GM12878 (cell line): ENCODE data around the gene DICER1. TPM values are rescaled to one million over a fixed set of nuclear protein-coding genes. Genes with fewer than 3 reads are reported as not detected.

Experiments used
- ATAC-seq: fragments of 200-7000 bp; cut with Tn5 transposase; 3 replicates; pipeline ENCODE4 v1.9.1; 2020; ENCODE audit warnings: mild to moderate bottlenecking, moderate library complexity
- BruUV-seq: library from RNA; stranded (reverse); fragments of 400-500 nt; replicated peaks from 2 replicates; lab custom pipeline; 2021; lab: Mats Ljungman, UMichigan
- CTCF ChIA-PET: fragments of 300-600 bp; sonication (Branson Sonifier 250); formaldehyde crosslinking; extraction: SDS; loops from one replicate; lab custom pipeline; 2021; ENCODE audit warnings: inconsistent platforms; lab: Yijun Ruan, JAX
- POLR2A ChIA-PET: fragments of 350-600 bp; formaldehyde crosslinking; extraction: SDS; loops from one replicate; lab custom pipeline; 2021; ENCODE audit warnings: inconsistent platforms; lab: Charles Lee
- RAD21 ChIA-PET: fragments of 300-600 bp; sonication (Branson Sonifier 250); formaldehyde crosslinking; loops from one replicate; lab custom pipeline; 2023; ENCODE audit warnings: antibody characterized with exemption; ENCODE audit not compliant: unreplicated experiment; lab: Charles Lee
- SMC1A ChIA-PET: fragments of 300-600 bp; sonication (Branson Sonifier 250); formaldehyde crosslinking; loops from one replicate; lab custom pipeline; 2023; ENCODE audit not compliant: unreplicated experiment, uncharacterized antibody; lab: Charles Lee
- DNase-seq: peaks from one replicate; pipeline ENCODE4 v3.0.0-alpha.2; 2011; ENCODE audit warnings: low read depth, low spot score
- FAIRE-seq: peaks from 3 replicates; lab custom pipeline; 2011; peaks lifted over from hg19 to GRCh38; lab: Jason Lieb, UNC
- H2AFZ ChIP-seq: 2 replicates; pipeline ENCODE4 v1.6.0; 2011; ENCODE audit warnings: low read depth, low read length, control low read depth; ENCODE audit not compliant: control insufficient read depth
- H3K27ac ChIP-seq: 2 replicates; pipeline ENCODE4 v1.5.1; 2011; ENCODE audit warnings: control low read depth; ENCODE audit not compliant: control insufficient read depth, insufficient read depth
- H3K27me3 ChIP-seq, 2 experiments: replicated peaks in 1 of 2; 2 replicates each; pipeline versions ENCODE4 v1.6.0 to v1.6.1; 2011; ENCODE audit warnings: low read length in 1 of 2; ENCODE audit not compliant: control insufficient read depth in 2 of 2, insufficient read depth in 2 of 2
- H3K36me3 ChIP-seq, 2 experiments: 2 replicates each; pipeline ENCODE4 v1.5.1; 2011; ENCODE audit warnings: low read length in 1 of 2; ENCODE audit not compliant: control insufficient read depth in 2 of 2, insufficient read depth in 2 of 2
- H3K4me1 ChIP-seq: 2 replicates; pipeline ENCODE4 v1.6.1; 2011; ENCODE audit warnings: mild to moderate bottlenecking, low read length, moderate library complexity, mixed read lengths; ENCODE audit not compliant: control insufficient read depth, insufficient read depth
- H3K4me2 ChIP-seq: 2 replicates; pipeline ENCODE4 v1.6.0; 2011; ENCODE audit warnings: control low read depth; ENCODE audit not compliant: control insufficient read depth, insufficient read depth
- H3K4me3 ChIP-seq: fragments of 200-600 bp; sonication (generic); 2 replicates; pipeline ENCODE4 v1.5.1; 2016
- H3K79me2 ChIP-seq: 2 replicates; pipeline ENCODE4 v1.6.0; 2011; ENCODE audit warnings: low read length; ENCODE audit not compliant: control insufficient read depth, insufficient read depth
- H3K9ac ChIP-seq: 2 replicates; pipeline ENCODE4 v1.8.0; 2011; ENCODE audit warnings: low read length, control low read depth, mixed read lengths; ENCODE audit not compliant: control insufficient read depth, insufficient read depth
- H3K9me3 ChIP-seq: replicated peaks from 3 replicates; pipeline ENCODE4 v1.5.1; 2011; ENCODE audit warnings: mild to moderate bottlenecking, low read length; ENCODE audit not compliant: control insufficient read depth, insufficient read depth
- H4K20me1 ChIP-seq: 2 replicates; pipeline ENCODE4 v1.6.0; 2011; ENCODE audit not compliant: control insufficient read depth, insufficient read depth
- KDM1A ChIP-seq: fragments of 200-600 bp; sonication (generic); IDR thresholded peaks from 2 replicates; pipeline ENCODE4 v1.6.1; 2016; ENCODE audit warnings: borderline replicate concordance
- LARP7 ChIP-seq: fragments of 450-650 bp; IDR thresholded peaks from 2 replicates; pipeline ENCODE4 v1.6.1; 2017; ENCODE audit warnings: mild to moderate bottlenecking
- PRDM15 ChIP-seq: fragments of 450-650 bp; formaldehyde crosslinking; IDR thresholded peaks from 2 replicates; pipeline ENCODE4 v1.4.0; 2020; ENCODE audit warnings: mild to moderate bottlenecking, moderate library complexity
- YBX1 ChIP-seq: fragments of 450-650 bp; IDR thresholded peaks from 2 replicates; pipeline ENCODE4 v1.6.1; 2016; ENCODE audit warnings: antibody characterized with exemption
- WGBS: methylation state at CpG from one replicate; pipeline ENCODE4 v1.1.6; 2016; ENCODE audit warnings: low lambda C conversion rate; ENCODE audit not compliant: insufficient replicate concordance, insufficient coverage; ENCODE audit errors: missing lambda C conversion rate; 5-methylcytosine and 5-hydroxymethylcytosine counted together
- in situ Hi-C: fragments of 300-500 bp; cut with MboI; formaldehyde crosslinking; loops from 9 replicates; pipeline ENCODE4 v1.14.3; 2018; ENCODE audit warnings: mixed read lengths
- intact Hi-C: fragments of 100-400 bp; cut with micrococcal nuclease; formaldehyde crosslinking; loops from one replicate; pipeline ENCODE4 v1.14.2; 2022; ENCODE audit not compliant: unreplicated experiment
- polyA plus RNA-seq, 11 experiments: library from polyadenylated mRNA; depleted of rRNA in 4 of 11; unstranded in 6 of 11; stranded (reverse) in 5 of 11; fragments of >200 nt; fragmentation: Nextera tagmentation in 4 of 11; fragmentation: Illumina TruSeq in 1 of 11; extraction: Ambion mirVana in 4 of 11; extraction: Trizol in 1 of 11; gene quantifications; 1 replicate in 1 of 11; 2 replicates in 10 of 11; pipeline versions ENCODE4 v1.2.1 to v1.2.3, GENCODE V29; 2011 to 2016; ENCODE audit warnings: inconsistent platforms in 2 of 11, missing spikeins in 2 of 11, low read depth in 1 of 11
- total RNA-seq, 4 experiments: library from RNA; depleted of rRNA in 3 of 4; stranded (reverse); fragments of >200 nt in 3 of 4; fragmentation: Illumina TruSeq in 1 of 4; extraction: Trizol in 1 of 4; gene quantifications; 2 replicates each; pipeline versions ENCODE4 v1.2.1 to v1.2.3, GENCODE V29; 2013 to 2021
- TF ChIP-seq, protein P1 (sequence below): IDR thresholded peaks from 2 replicates; pipeline ENCODE4 v1.6.1; 2012; ENCODE audit warnings: low read depth, low read length, improper control_type of control experiment
- TF ChIP-seq, protein P2 (sequence below): fragments of 450-650 bp; IDR thresholded peaks from 2 replicates; pipeline ENCODE4 v1.6.1; 2016; ENCODE audit warnings: mild to moderate bottlenecking

Gene DICER1
- total and polyA plus RNA-seq, 10 of the 15 experiments (the other 5 are each of a cell fraction or from before 2014, with no cell fraction given), result 6.8 to 70.8 (median 37.1) TPM

GRCh38 chr14:95106971-95107370 is 50.4 kb downstream of the DICER1 start:
- 78% methylated on average over 7 of the region's 7 CpGs for WGBS
- TF ChIP-seq, protein P1, sequence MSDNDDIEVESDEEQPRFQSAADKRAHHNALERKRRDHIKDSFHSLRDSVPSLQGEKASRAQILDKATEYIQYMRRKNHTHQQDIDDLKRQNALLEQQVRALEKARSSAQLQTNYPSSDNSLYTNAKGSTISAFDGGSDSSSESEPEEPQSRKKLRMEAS, result no peak
- no peak for TF ChIP-seq YBX1
- TF ChIP-seq PRDM15, result no peak
- TF ChIP-seq KDM1A, result no peak
- no peak for TF ChIP-seq LARP7
- TF ChIP-seq, protein P2, sequence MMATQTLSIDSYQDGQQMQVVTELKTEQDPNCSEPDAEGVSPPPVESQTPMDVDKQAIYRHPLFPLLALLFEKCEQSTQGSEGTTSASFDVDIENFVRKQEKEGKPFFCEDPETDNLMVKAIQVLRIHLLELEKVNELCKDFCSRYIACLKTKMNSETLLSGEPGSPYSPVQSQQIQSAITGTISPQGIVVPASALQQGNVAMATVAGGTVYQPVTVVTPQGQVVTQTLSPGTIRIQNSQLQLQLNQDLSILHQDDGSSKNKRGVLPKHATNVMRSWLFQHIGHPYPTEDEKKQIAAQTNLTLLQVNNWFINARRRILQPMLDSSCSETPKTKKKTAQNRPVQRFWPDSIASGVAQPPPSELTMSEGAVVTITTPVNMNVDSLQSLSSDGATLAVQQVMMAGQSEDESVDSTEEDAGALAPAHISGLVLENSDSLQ, result no peak
- no peak overlapping the region for H2AFZ ChIP-seq
- in situ Hi-C loops, result no loop called here
- no peaks in the 10 kb centered on the region for H4K20me1 ChIP-seq
- FAIRE-seq, result no peak
- H3K79me2 ChIP-seq, result no peaks in the 10 kb centered on the region
- no peaks in the 10 kb centered on the region for H3K4me1 ChIP-seq
- ATAC-seq, result no peak
- intact Hi-C loops, result no loop called here
- H3K9me3 ChIP-seq, result no peaks in the 10 kb centered on the region
- RAD21 ChIA-PET, result interaction anchor here (0.7 kb wide), 2 partner anchors 11 to 245 kb away, joined by 4 read pairs; no protein-coding TSS in a partner anchor
- H3K36me3 ChIP-seq, result peaks cover 8 to 49% of the 10 kb centered on the region in 2 experiments
- BruUV-seq, result no TSS peak
- no peaks in the 10 kb centered on the region for H3K27me3 ChIP-seq
- H3K4me2 ChIP-seq, result no peak overlapping the region
- no peak overlapping the region for H3K4me3 ChIP-seq
- CTCF ChIA-PET, result interaction anchor here (0.8 to 2.4 kb wide), 4 partner anchors 10 to 18 kb away, joined by 3 to 6 read pairs (median 4); no protein-coding TSS in a partner anchor
- DNase-seq, result no peak
- H3K9ac ChIP-seq, result no peak overlapping the region
- POLR2A ChIA-PET, result no interaction called here
- SMC1A ChIA-PET, result interaction anchor here (1.0 to 1.8 kb wide), 4 partner anchors 10 to 89 kb away, joined by 3 to 5 read pairs (median 4); no protein-coding TSS in a partner anchor
- H3K27ac ChIP-seq, result no peak overlapping the region
